Astrocyte (in vitro differentiated cells and primary cell): ENCODE measurements around the gene STK32A.

Experiments
- EZH2 ChIP-seq: IDR thresholded peaks from 2 replicates; pipeline ENCODE4 v1.6.1; 2012; ENCODE audit warnings: mild to moderate bottlenecking, low read length, inconsistent platforms; ENCODE audit not compliant: insufficient read depth
- TF ChIP-seq, protein P1 (sequence below): IDR thresholded peaks from 2 replicates; pipeline ENCODE4 v1.5.1; 2011; ENCODE audit warnings: low read depth, mild to moderate bottlenecking, inconsistent platforms, low read length, moderate library complexity; ENCODE audit not compliant: insufficient read depth

DNA sequence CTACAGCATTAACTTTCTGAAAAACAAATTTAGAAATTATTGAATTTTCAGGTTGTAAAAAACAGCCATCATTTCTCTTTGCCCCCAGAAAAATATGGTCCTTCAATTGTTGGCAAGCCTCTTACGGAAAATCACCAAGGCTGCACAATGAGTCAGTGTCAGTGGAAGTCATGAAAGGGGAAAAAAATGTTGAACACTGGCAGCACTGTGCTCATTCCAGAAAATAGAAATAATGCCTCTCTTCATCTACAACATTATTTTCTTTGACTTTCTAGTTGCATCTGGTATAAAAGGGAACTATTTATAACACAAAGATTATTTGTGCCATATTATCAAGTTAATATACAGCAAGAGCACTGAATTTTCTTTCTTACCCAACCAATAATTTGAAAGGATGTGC lies 26.7 kb upstream of the STK32A start:
- TF ChIP-seq EZH2: no peak
- TF ChIP-seq, protein P1, sequence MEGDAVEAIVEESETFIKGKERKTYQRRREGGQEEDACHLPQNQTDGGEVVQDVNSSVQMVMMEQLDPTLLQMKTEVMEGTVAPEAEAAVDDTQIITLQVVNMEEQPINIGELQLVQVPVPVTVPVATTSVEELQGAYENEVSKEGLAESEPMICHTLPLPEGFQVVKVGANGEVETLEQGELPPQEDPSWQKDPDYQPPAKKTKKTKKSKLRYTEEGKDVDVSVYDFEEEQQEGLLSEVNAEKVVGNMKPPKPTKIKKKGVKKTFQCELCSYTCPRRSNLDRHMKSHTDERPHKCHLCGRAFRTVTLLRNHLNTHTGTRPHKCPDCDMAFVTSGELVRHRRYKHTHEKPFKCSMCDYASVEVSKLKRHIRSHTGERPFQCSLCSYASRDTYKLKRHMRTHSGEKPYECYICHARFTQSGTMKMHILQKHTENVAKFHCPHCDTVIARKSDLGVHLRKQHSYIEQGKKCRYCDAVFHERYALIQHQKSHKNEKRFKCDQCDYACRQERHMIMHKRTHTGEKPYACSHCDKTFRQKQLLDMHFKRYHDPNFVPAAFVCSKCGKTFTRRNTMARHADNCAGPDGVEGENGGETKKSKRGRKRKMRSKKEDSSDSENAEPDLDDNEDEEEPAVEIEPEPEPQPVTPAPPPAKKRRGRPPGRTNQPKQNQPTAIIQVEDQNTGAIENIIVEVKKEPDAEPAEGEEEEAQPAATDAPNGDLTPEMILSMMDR: no peak
